HG03342 (cell line): ENCODE measurements around the gene TAGAP.
"Not testable (repeated sequence)": the region's sequence is repeated elsewhere in the genome, so short reads cannot be mapped to it uniquely, and the experiment has no call there.

Experiments used
- ATAC-seq: cut with Tn5 transposase; IDR thresholded peaks from one replicate; pipeline ENCODE4 v1.9.1; 2021; ENCODE audit warnings: mild to moderate bottlenecking, moderate library complexity; ENCODE audit not compliant: unreplicated experiment

TAGAP gene

DNA sequence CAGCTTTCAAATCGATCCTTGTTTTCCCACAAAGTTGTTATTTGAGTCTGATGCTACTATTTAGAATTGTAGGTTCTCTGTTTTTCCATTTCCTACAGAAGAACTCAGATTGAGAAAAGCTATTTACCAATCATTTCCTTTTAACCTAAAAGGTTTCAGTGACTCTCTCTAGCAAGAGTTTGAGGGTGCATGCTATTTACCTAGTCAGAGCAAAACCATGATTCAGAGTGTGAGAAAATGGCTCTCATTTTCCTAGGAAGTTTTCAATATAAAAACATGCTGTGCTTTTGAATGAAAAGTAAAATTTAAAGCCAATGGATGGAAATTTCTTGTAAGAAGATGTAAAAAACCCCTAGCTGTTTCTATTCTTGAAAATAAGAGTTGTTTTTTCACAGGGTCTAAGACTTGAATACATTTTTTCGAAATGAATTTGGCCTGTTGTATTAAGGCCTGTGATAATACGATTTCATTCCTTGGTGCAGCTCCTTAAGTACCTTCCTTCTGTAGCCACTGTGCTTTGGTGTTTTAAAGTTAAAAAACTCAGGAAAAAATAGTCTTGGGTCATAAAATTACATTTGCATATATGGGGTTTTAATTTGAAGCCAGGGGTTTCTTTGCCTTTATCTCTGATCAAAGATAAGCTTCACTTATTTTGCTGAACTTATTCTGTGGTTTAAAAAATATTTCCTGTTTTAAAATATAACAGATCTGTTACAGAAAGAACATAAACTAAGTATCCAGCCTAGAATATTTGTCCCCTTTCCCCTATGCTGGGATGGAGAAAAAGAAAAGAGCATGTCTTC, 26.8 kb downstream of the TAGAP start:
- ATAC-seq = no peak

DNA sequence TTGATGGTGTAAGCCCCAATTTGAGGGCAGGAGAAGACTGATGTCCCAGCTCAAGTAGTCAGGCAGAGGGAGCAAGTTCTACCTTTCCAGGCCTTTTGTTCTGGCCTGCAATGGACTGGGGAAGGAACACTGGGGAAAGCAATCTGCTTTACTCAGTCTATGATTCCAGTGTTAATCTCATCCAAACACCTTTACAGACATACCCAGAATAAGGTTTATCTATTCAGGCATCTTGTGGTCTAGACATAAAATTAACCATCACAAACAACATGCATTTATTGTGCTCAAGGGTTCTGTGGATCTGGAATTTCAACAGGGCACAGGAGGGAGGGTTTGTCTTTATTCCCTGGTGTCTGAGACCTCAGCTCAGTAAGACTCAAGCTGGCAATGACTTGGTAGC, 30.4 kb downstream of the TAGAP start:
- no peak for ATAC-seq

DNA sequence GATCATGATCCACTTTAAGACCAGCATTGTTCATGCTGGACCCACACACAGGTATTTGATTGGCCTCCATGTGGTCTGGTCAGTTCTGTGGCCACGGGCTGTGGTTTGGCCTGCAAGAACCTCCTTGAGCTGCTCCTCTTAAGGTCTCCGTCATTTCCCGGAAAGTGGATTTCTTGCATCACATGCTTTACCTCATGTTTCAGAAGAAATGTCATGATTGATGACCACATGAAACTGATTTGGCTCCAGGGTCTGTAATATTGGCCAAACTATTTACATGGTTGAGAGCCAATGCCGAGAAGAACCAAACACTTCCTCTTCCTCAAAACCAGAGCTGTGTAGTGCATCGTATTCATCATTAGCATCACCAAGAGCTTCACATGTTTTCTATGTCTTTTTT, 31.6 kb downstream of the TAGAP start:
- ATAC-seq = no peak

DNA sequence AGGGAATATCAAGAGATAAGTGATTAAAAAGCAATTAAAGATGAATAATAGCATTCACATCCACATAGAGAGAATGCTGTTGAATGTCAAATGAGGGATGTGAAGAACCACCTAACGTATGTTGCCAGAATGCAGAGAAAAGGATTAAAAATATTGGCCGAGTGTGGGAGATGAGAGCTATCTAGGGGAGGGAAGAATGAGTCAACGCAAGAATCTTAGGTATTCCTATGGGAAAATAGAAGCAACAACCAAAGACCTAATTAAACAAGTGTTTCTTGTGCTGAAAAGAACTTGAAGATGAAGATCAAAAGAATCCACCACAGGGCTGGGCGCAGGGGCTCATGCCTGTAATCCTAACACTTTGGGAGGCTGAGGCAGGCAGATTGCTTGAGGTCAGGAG, 32.6 kb downstream of the TAGAP start:
- no peak for ATAC-seq

DNA sequence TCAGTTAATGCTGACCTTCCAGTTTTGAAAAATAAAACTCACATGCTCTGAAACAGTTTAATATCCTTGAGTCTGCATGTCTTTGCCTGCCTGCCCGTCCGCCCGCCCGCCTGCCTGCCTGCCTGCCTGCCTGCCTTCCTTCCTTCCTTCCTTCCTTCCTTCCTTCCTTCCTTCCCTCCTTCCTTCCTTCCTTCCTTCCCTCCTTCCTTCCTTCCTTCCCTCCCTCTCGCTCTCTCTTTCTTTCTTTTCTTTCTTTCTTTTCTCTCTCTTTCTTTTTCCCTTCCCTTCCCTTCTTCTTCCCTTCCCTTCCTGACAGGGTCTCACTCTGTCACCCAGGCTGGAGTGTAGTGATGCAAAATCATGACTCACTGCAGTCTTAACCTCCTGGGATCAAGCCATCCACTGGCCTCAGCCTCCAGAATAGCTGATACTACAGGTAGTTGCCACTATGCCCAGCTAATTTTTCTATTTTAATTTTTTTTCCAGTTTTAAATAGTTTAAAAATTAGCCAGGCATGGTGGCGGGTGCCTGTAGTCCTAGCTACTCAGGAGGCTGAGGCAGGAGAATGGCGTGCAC, 34.7 kb downstream of the TAGAP start:
- not testable (repeated sequence) for ATAC-seq

DNA sequence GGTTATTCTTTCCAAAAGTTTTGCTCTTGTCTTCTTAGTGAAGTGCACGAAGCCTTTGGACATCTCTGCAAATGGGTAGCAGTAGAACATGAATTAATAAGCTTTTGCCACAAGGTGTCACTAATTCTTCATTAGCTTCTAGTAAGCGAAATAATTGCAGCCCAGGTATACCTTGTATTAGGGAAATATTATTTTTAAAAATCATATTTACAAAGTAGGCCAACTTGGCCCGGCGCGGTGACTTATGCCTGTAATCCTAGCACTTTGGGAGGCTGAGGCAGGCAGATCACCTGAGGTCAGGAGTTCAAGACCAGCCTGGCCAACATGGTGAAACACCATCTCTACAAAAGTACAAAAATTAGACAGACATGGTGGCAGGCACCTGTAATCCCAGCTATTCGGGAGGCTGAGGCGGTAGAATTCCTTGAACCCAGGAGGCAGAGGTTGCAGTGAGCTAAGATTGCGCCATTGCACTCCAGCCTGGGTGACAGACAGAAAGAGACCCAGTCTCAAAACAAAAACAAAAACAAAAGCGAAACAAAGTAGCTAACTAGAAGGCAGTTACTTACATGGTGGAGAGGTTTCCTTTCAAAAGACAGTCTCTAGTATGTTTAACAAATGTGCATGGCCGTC, 36.0 kb downstream of the TAGAP start:
- ATAC-seq = peak; percentile 65

DNA sequence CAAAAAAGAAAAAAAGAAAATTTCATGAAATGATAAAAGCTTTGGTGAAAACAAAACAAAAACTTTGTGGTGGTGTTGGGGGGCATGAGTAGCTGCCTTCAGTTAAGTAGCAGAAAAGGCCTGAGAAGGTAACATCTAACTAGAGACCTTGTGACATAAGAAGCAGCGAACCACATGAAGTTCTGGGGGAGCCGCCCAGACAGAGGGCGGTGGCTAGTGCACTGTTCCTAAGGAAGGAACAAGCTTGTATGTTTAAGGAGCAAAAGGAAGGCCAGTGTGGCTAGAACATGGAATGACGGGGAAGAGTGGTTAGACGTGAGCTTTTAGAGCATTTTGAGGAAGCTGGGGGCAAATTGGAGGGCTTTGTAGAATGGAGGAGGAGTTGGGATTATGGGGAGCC, 37.3 kb downstream of the TAGAP start:
- ATAC-seq = no peak

DNA sequence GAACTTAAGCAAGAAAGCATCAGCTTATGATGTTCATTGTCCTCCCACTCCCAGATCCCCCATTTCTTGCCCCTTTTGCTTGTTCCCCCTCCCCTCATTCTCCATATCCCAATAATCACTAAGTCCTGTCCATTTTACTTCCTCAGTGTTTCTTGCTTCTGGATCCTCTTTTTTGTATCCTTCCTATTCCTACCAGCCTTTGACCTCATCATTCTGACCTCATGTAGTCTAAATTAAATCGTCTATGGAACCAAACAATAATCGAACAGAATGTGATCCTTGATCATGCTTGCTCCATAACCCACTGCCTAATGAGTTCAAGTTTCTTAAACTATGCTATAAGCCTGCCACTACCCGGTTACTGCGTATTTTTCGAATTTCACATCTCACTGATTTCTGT, 39.4 kb downstream of the TAGAP start:
- ATAC-seq = no peak

DNA sequence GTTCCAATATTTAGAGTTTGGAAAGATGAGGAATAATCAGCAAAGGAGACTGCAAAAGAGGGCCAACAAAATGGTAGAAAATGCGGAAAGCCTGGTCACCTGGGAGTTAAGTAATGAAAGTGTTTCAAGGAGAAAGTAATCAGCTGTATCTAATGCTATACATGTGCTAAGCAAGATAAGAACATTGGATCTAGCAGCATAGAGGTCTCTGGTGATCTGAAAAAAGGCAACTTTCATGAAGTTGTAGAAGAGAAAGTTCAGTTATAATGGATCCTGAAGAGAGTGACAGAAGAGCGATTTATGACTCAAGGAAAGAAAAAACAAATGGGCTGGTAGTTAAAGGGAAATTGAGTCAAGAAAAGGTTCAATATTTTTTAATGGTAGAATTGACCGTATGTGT, 40.2 kb downstream of the TAGAP start:
- ATAC-seq = no peak

DNA sequence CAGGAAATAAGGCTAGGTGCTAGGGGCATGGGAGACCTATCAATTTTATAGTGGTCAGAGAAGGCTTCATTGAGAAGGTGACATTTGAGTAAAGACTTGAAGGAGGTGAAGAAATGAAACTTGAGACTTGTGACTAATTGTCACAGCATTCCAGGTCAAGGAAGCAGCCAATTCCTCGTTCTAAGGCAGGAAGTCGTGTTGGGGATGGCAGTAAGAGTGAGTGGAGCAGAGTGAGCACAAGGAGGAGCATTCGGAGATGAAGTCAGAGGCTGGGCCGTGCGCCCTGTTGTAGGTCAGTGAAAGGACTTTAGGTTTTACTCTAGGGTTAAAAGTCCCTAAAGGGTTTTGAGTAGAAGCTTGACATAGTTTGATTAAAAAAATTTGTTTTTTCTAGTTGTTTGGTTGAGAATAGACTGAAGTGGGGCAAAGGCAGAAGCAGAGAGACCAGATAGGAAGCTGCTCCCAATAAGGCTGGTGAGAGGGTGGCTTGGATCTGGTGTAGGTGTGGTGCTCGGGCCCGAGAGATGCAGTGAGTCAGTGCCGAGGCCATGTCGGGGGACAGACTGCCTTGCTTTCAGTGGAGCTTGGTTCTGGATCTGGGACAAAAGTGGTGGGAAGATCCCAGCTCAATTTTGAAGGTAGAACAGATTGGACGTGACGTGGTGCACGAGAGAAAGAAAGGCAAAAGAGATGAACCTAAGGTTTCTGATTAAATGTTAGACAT, 42.2 kb downstream of the TAGAP start:
- no peak for ATAC-seq

DNA sequence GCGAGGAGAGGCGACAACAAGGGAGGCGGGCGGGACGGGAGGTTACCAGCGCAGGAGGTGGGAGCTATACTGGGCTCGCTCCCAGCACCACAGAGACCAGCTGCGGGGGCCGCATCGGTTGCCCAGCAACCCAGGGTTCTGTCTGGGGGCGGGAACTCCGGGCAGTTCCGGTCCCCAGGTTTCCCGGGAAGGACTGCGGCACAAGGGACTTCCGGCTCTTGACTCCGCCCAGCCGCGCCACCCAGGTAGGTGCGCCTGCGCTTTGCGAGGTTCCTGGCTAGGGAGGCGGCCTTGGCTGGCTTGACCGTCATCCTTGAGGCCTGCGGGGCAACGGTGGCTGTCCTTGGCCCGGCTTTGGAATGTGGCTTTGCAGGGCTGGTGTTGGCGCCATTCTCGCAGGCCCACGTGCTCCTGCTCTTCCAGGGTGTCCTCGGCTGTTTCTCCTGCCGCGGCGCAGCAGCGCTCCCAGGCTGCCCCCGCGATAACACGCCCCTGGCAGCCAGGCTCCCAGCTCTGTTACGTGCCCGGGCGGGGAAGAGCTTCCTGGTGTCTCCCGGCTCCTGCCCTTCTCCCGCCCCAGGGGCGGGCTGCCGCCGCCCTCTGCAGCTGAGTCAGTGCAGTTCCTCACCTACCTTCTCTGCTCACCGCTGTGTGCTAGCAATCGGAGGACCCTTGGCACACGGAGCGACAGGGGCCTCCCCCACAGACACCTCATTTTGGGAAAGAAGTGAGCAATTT, 45.0 kb downstream of the TAGAP start, which contains the start of gene RSPH3:
Gene RSPH3 (minus strand): TSS at position 537 of the 738 bp plus-strand sequence. CDS start 652 bp downstream, outside the sequence.
- peak; percentile 93 for ATAC-seq

DNA sequence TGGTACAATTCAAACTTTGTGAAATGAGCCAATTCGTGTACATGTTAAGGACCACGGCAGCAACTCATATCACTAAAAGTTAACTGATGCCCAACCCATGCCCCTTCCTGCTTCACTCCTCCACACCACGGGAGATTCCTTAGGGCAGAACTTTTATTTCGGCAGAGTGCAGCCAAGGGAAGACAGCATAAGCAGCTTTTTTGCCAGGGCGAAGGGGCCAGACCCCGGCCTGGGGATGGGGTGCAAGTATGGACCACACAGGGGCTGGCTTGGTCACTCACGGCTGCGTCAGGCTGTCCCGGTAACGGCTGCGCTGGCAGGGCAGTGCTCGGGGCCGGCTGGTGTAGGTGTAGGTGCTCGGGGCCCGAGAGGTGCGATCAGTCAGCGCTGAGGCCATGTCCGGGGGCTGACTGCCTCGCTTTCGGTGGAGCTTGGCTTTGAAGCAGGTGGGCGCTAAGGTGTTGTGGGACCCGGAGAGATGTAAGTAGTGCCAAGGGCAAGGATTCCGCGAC, 45.6 kb downstream of the TAGAP start:
- ATAC-seq = peak; percentile 26

DNA sequence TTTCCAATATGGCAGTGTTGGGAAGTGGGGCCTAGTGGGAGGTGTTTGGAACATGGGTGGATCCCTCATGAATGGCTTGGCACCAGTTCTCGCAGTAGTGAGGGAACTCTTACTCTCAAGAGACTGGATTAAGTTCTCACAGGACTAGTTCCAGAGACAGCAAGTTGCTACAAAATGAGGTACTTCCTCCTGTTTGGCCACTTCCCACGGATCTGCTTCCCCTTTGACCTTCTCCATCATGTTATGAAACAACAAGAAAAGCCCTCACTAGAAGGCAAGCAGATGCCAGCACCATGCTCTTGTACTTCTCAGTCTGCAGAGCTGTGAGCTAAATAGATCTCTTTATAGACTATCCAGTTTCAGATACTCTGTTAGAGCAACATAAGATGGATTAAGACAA, 47.9 kb downstream of the TAGAP start:
- ATAC-seq = no peak

DNA sequence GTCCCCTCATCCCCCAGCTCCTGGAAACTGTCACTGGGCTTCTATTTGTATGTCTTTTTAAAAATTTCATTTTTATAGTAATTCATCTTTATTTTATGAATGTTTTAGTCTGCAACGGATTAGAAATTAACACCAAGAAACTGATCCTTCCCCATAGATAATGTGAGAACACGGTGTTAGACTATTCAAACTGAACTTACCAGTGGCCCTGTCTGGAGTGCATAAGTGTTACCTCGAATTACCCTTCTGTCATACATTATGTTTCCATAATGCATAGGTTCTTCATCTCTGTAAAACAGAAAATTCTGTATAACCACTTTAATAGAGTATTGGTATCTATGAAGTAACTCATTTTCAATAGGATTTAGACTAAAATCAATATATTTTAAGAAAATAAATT, 51.2 kb downstream of the TAGAP start:
- no peak for ATAC-seq

DNA sequence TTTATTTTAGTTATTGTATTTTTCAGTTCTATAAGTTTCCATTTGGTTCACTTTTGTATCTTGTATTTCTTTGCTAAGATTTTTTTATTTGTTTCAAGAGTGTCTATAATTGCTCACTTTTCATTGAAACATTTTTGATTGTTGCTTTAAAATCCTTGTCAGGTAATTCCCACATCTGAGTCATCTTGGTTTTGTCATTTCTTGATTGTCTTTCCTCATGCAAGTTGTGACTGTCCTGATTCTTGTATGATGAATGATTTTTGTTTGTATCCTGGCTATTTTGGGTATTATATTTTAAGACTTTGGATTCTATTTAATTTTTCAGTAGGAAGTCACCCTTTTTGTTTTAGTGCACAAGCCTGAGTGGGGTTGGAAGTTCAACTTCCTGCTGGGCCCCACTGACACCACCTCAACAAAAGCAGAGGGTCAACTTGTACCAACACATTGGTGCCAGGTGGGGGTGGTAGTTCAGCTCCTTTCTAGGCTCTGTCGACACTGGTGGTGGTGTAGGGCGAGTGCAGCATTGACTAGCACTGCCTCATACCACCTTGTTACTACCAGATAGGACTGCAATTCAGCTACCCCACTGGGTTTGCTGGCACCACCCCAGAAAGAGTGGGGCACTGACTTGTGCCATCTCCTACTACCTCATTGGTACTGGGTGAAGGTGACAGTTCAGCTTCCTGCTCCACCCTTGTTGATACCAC, 53.6 kb downstream of the TAGAP start:
- no peak for ATAC-seq

DNA sequence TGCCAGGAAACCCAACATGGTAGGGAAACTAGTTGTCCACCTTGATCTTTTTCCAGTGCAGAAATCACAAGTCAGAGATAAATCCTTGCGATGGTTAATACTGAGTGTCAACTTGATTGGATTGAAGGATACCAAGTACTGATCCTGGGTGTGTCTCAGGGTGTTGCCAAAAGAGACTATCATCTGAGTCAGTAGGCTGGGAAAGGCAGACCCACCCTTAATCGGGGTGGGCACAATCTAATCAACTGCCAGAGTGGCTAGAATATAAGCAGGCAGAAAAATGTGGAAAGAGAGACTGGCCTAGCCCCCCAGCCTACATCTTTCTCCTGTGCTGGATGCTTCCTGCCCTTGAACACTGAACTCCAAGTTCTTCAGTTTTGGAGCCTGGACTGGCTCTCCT, 55.1 kb downstream of the TAGAP start:
- not testable (repeated sequence) for ATAC-seq

DNA sequence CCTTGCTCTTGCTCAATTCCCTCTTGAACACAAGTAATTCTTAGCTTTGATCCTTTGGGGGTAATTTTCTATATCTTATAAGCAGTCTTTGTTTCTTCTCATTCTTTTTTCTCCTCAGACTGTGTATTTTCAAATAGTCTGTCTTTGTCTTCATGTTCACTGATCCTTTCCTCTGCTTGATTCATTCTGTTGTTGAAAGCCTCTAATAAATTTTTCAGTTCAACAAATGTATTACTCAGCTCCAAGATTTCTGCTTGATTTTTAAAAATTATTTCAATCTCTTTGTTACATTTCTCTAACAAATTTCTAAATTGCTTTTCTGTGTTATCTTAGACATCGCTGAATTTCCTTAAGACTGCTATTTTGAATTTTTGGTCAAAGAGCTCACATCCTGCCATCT, 56.3 kb downstream of the TAGAP start:
- ATAC-seq = no peak

DNA sequence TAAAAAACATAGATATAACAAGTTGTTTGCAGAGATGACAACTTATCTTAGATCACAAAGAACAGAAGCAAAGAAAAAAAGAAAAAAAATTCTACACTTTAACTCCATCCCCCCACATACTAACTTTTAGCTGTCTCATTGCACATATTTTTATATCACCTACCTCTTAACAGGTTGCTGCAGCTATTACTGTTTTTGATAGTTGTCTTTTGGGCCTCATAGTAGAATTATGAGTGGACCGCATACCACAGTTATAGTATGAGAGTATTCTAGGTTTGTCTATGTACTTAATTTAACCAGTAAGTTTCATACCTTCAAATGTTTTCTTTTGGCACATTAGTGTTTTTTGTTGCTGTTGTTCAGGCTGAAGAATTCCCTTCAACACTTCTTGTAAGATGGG, 57.1 kb downstream of the TAGAP start:
- ATAC-seq = no peak
